Measurements from ENCODE around the gene POLN. TPM values are rescaled to one million over a fixed set of nuclear protein-coding genes. Genes with fewer than 3 reads are reported as not detected.

POLN gene
- polyA plus RNA-seq, 3 donors, result 0.08 to 0.33 (median 0.28) TPM

DNA sequence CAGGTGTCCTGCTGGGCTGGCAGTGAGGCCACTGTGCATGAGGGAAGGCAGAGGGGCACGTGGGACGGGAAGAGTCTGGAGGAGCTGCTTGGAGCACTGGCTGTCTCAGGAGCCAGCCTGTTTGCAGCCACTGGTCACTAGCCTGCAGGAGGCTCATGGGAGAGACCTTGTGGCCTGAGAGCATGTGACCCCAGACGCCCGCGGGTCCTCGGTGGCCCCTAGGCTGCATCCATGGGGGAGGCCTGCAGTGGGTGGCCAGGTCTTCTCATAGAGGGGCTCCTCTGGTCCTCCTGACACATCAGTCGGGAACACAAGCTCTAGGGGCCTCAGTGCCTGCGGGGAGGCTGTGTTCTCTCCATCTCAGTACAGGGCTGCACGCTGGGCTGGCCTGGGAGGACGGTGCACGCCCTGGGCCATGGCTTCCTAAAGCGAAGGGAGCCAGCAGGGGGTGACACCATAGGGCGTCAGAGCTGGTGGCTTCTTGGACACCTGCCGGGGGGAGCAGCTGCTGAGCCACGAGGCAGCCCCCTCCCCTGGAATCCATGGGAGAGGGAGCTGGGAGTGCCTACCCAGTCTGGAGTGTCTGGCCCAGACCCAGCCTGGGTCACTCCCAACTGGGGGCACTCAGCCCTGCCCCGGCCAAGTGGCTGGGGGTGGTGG is 170.5 kb downstream of the POLN start:
- H3K27ac Mint-ChIP-seq, result no peak overlapping the region
- H3K9me3 Mint-ChIP-seq, result peaks cover 0 to 1% (median 0%) of the 10 kb centered on the region in 7 donors
- H4K20me1 ChIP-seq (ENCODE audit: insufficient read depth, low read length), result no peaks in the 10 kb centered on the region
- WGBS (ENCODE audit: insufficient coverage), result 91% methylated on average over 16 of the region's 16 CpGs
- TF ChIP-seq CTCF (IDR thresholded peaks at IDR 0.05), result no peak
- H3K9me3 ChIP-seq (replicated peaks in 1 of 2; ENCODE audit: control insufficient read depth in 1 of 2, insufficient read depth in 1 of 2, low read length in 2 of 2), result no peaks in the 10 kb centered on the region
- H3K4me1 Mint-ChIP-seq, result no peaks in the 10 kb centered on the region
- H3K4me2 ChIP-seq (replicated peaks; ENCODE audit: extremely low read depth, low read length, poor library complexity, severe bottlenecking), result no peak overlapping the region
- no peaks in the 10 kb centered on the region for H3K36me3 ChIP-seq (replicated peaks in 1 of 2; ENCODE audit: control insufficient read depth in 1 of 2, insufficient read depth in 2 of 2, low read length in 2 of 2)
- no peaks in the 10 kb centered on the region for H3K27me3 ChIP-seq (ENCODE audit: control insufficient read depth in 2 of 2, insufficient read depth in 2 of 2, low read length in 2 of 2)
- peaks cover 2 to 3% (median 3%) of the 10 kb centered on the region in 3 donors for H3K27me3 Mint-ChIP-seq (ENCODE audit: low read depth in 3 of 3)
- no peaks in the 10 kb centered on the region for H3K36me3 Mint-ChIP-seq
- H3K4me3 ChIP-seq (replicated peaks in 1 of 3; ENCODE audit: low read depth in 2 of 3, low read length in 3 of 3), result no peak overlapping the region
- no peak overlapping the region for H2AFZ ChIP-seq (ENCODE audit: insufficient read depth, low read depth, low read length, poor library complexity, severe bottlenecking)
- no peaks in the 10 kb centered on the region for H3K79me2 ChIP-seq (ENCODE audit: insufficient read depth, low read length)
- no peak overlapping the region for H3K4me3 Mint-ChIP-seq
- H3K9ac ChIP-seq (ENCODE audit: insufficient read depth, low read length, poor library complexity, severe bottlenecking), result no peak overlapping the region
- no peak overlapping the region for H3K27ac ChIP-seq (ENCODE audit: low read depth in 1 of 2, low read length in 2 of 2)
- DNase-seq, result no peak
- no peaks in the 10 kb centered on the region for H3K4me1 ChIP-seq (ENCODE audit: control insufficient read depth in 1 of 2, insufficient read depth in 2 of 2, low read length in 2 of 2)
- intact Hi-C loops (cut with micrococcal nuclease), result no loop called here

- Histone ChIP-seq H3K36me3 (replicated peaks in 1 of 2; ENCODE audit: control insufficient read depth in 1 of 2, insufficient read depth in 2 of 2, low read length in 2 of 2) (no peaks in the 10 kb centered on the region), H3K4me2 (replicated peaks; ENCODE audit: extremely low read depth, low read length, poor library complexity, severe bottlenecking) (no peak overlapping the region), H2AFZ (ENCODE audit: insufficient read depth, low read depth, low read length, poor library complexity, severe bottlenecking) (no peak overlapping the region), H3K27me3 (ENCODE audit: control insufficient read depth in 2 of 2, insufficient read depth in 2 of 2, low read length in 2 of 2) (no peaks in the 10 kb centered on the region), H3K27ac (ENCODE audit: low read depth in 1 of 2, low read length in 2 of 2) (no peak overlapping the region), H3K9ac (ENCODE audit: insufficient read depth, low read length, poor library complexity, severe bottlenecking) (no peak overlapping the region), H3K9me3 (replicated peaks in 1 of 2; ENCODE audit: control insufficient read depth in 1 of 2, insufficient read depth in 1 of 2, low read length in 2 of 2) (no peaks in the 10 kb centered on the region), H4K20me1 (ENCODE audit: insufficient read depth, low read length) (no peaks in the 10 kb centered on the region), H3K79me2 (ENCODE audit: insufficient read depth, low read length) (no peaks in the 10 kb centered on the region), H3K4me1 (ENCODE audit: control insufficient read depth in 1 of 2, insufficient read depth in 2 of 2, low read length in 2 of 2) (no peaks in the 10 kb centered on the region), H3K4me3 (replicated peaks in 1 of 3; ENCODE audit: low read depth in 2 of 3, low read length in 3 of 3) (no peak overlapping the region)
- H3K4me1 Mint-ChIP-seq, result no peaks in the 10 kb centered on the region
- no peak for DNase-seq
- H3K36me3 Mint-ChIP-seq, result no peaks in the 10 kb centered on the region
- no peak overlapping the region for H3K27ac Mint-ChIP-seq
- intact Hi-C loops (cut with micrococcal nuclease), result no loop called here
- peaks cover 0 to 1% (median 0%) of the 10 kb centered on the region in 7 donors for H3K9me3 Mint-ChIP-seq
- TF ChIP-seq CTCF (IDR thresholded peaks at IDR 0.05), result no peak
- H3K27me3 Mint-ChIP-seq (ENCODE audit: low read depth in 3 of 3), result peaks cover 2 to 3% (median 3%) of the 10 kb centered on the region in 3 donors
- no peak overlapping the region for H3K4me3 Mint-ChIP-seq
- 84% methylated on average over 16 of the region's 22 CpGs for whole genome bisulfite sequencing (ENCODE audit: insufficient coverage)
Measured at GRCh38 chr4:2070421-2071251, 171.3 kb downstream of the POLN start.

Measured in CD14-positive monocyte (primary cell).